ENCODE results near the gene OTOA.
"Not testable (repeated sequence)": the region's sequence is repeated elsewhere in the genome, so short reads cannot be mapped to it uniquely, and the experiment has no call there.

OTOA gene

GRCh38 chr16:21642861-21643260, 20.9 kb upstream of the OTOA start:
- no peak for DNase-seq

- no peak for DNase-seq
Observed at GRCh38 chr16:21643785-21644184, 20.0 kb upstream of the OTOA start.

- no peak for DNase-seq
Observed at GRCh38 chr16:21644674-21645073, 19.1 kb upstream of the OTOA start.

GRCh38 chr16:21645261-21645721, 18.5 kb upstream of the OTOA start:
- peak; percentile 41 to 53 for DNase-seq

GRCh38 chr16:21646091-21646490, 17.7 kb upstream of the OTOA start:
- no peak for DNase-seq

- DNase-seq = peak; percentile 83
Observed at GRCh38 chr16:21646721-21647561, 16.8 kb upstream of the OTOA start.

- no peak for DNase-seq
Observed at GRCh38 chr16:21647562-21648164, 16.1 kb upstream of the OTOA start.

GRCh38 chr16:21649826-21650406, 13.9 kb upstream of the OTOA start:
- not testable (repeated sequence) for DNase-seq

GRCh38 chr16:21650521-21650920, 13.2 kb upstream of the OTOA start:
- DNase-seq = no peak

GRCh38 chr16:21651515-21651914, 12.3 kb upstream of the OTOA start:
- no peak for DNase-seq

- no peak for DNase-seq
Observed at GRCh38 chr16:21652453-21652852, 11.3 kb upstream of the OTOA start, which contains the start of gene IGSF6. IGSF6 (minus strand) TSS chr16:21652608; CDS start chr16:21652598, 10 bp downstream.

- DNase-seq = no peak
Observed at GRCh38 chr16:21653571-21653970, 10.2 kb upstream of the OTOA start.

GRCh38 chr16:21654466-21654865, 9.3 kb upstream of the OTOA start:
- no peak for DNase-seq

GRCh38 chr16:21654881-21655280, 8.9 kb upstream of the OTOA start:
- no peak for DNase-seq

- no peak for DNase-seq
Observed at GRCh38 chr16:21656795-21657768, 6.7 kb upstream of the OTOA start.

- DNase-seq = no peak
Observed at GRCh38 chr16:21659124-21659523, 4.6 kb upstream of the OTOA start.

- DNase-seq = no peak
Observed at GRCh38 chr16:21664801-21665492, 1.2 kb downstream of the OTOA start.

GRCh38 chr16:21666772-21667171, 3.0 kb downstream of the OTOA start:
- no peak for DNase-seq

GRCh38 chr16:21667575-21667974, 3.8 kb downstream of the OTOA start:
- no peak for DNase-seq

- no peak for DNase-seq
Observed at GRCh38 chr16:21673469-21673868, 9.7 kb downstream of the OTOA start.

GRCh38 chr16:21674456-21674855, 10.7 kb downstream of the OTOA start:
- DNase-seq = not testable (repeated sequence)

- DNase-seq = not testable (repeated sequence)
Observed at GRCh38 chr16:21680714-21681113, 16.9 kb downstream of the OTOA start.
